ENCODE data around the gene TNFSF8.

GRCh38 chr9:114869378-114869777 is 61.0 kb downstream of the TNFSF8 start:
- no peak for TF ChIP-seq POLR2A (IDR thresholded peaks at IDR 0.05)
- TF ChIP-seq, protein P1, sequence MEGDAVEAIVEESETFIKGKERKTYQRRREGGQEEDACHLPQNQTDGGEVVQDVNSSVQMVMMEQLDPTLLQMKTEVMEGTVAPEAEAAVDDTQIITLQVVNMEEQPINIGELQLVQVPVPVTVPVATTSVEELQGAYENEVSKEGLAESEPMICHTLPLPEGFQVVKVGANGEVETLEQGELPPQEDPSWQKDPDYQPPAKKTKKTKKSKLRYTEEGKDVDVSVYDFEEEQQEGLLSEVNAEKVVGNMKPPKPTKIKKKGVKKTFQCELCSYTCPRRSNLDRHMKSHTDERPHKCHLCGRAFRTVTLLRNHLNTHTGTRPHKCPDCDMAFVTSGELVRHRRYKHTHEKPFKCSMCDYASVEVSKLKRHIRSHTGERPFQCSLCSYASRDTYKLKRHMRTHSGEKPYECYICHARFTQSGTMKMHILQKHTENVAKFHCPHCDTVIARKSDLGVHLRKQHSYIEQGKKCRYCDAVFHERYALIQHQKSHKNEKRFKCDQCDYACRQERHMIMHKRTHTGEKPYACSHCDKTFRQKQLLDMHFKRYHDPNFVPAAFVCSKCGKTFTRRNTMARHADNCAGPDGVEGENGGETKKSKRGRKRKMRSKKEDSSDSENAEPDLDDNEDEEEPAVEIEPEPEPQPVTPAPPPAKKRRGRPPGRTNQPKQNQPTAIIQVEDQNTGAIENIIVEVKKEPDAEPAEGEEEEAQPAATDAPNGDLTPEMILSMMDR (IDR thresholded peaks at IDR 0.05) = no peak
